NCI-H1436 treated with DMSO at 0.1 percent for 48 hours (cell line): Measurements from ENCODE around the gene CAMKMT.
"Not testable (repeated sequence)": the region's sequence is repeated elsewhere in the genome, so short reads cannot be mapped to it uniquely, and the experiment has no call there.

Source experiments
- DNase-seq: peaks from one replicate; lab custom pipeline; 2025; lab: John Stamatoyannopoulos, UW

CAMKMT gene

GRCh38 chr2:44360749-44361329 is 908 bp upstream of the CAMKMT start:
- no peak for DNase-seq

- DNase-seq = no peak
Measured at GRCh38 chr2:44362207-44363015, 664 bp downstream of the CAMKMT start.

GRCh38 chr2:44364604-44365003 is 2.9 kb downstream of the CAMKMT start:
- DNase-seq = no peak

GRCh38 chr2:44367591-44367990 is 5.8 kb downstream of the CAMKMT start:
- no peak for DNase-seq

- no peak for DNase-seq
Measured at GRCh38 chr2:44369392-44369791, 7.6 kb downstream of the CAMKMT start.

GRCh38 chr2:44371445-44371844 is 9.7 kb downstream of the CAMKMT start:
- no peak for DNase-seq

GRCh38 chr2:44372246-44372645 is 10.5 kb downstream of the CAMKMT start:
- DNase-seq = no peak

- no peak for DNase-seq
Measured at GRCh38 chr2:44377486-44377885, 15.7 kb downstream of the CAMKMT start.

GRCh38 chr2:44385226-44385625 is 23.5 kb downstream of the CAMKMT start:
- not testable (repeated sequence) for DNase-seq

GRCh38 chr2:44388877-44389276 is 27.1 kb downstream of the CAMKMT start:
- DNase-seq = no peak

GRCh38 chr2:44389895-44390294 is 28.1 kb downstream of the CAMKMT start:
- no peak for DNase-seq

- DNase-seq = no peak
Measured at GRCh38 chr2:44392338-44392943, 30.7 kb downstream of the CAMKMT start.

- no peak for DNase-seq
Measured at GRCh38 chr2:44397447-44398175, 35.9 kb downstream of the CAMKMT start.

GRCh38 chr2:44398243-44398897 is 36.6 kb downstream of the CAMKMT start:
- DNase-seq = no peak

GRCh38 chr2:44420725-44421124 is 59.0 kb downstream of the CAMKMT start:
- no peak for DNase-seq

GRCh38 chr2:44424211-44424610 is 62.5 kb downstream of the CAMKMT start:
- no peak for DNase-seq

- no peak for DNase-seq
Measured at GRCh38 chr2:44429034-44429433, 67.3 kb downstream of the CAMKMT start.

- DNase-seq = peak; percentile 50
Measured at GRCh38 chr2:44430342-44430741, 68.6 kb downstream of the CAMKMT start.

- DNase-seq = no peak
Measured at GRCh38 chr2:44433895-44434294, 72.1 kb downstream of the CAMKMT start.

- no peak for DNase-seq
Measured at GRCh38 chr2:44441200-44441599, 79.5 kb downstream of the CAMKMT start.

GRCh38 chr2:44442019-44442418 is 80.3 kb downstream of the CAMKMT start:
- no peak for DNase-seq

GRCh38 chr2:44443517-44443916 is 81.8 kb downstream of the CAMKMT start:
- DNase-seq = no peak
